ENCODE measurements around the gene LGR6.

The LGR6 gene

GRCh38 chr1:202268032-202268431 lies 74.4 kb downstream of the LGR6 start:
- peak; percentile 96 for DNase-seq

GRCh38 chr1:202268817-202269216 lies 75.2 kb downstream of the LGR6 start:
- DNase-seq, result no peak

GRCh38 chr1:202270871-202271326 lies 77.3 kb downstream of the LGR6 start:
- DNase-seq, result peak; percentile 100

- no peak for DNase-seq
Observed at GRCh38 chr1:202272103-202272845, 78.7 kb downstream of the LGR6 start.

- DNase-seq, result peak; percentile 65
Observed at GRCh38 chr1:202274611-202275010, 81.0 kb downstream of the LGR6 start.

- DNase-seq, result no peak
Observed at GRCh38 chr1:202275061-202275770, 81.6 kb downstream of the LGR6 start.

GRCh38 chr1:202276081-202276715 lies 82.6 kb downstream of the LGR6 start:
- DNase-seq, result no peak

- peak; percentile 87 for DNase-seq
Observed at GRCh38 chr1:202276920-202277319, 83.3 kb downstream of the LGR6 start.

- DNase-seq, result no peak
Observed at GRCh38 chr1:202278751-202279150, 85.2 kb downstream of the LGR6 start.

- DNase-seq, result no peak
Observed at GRCh38 chr1:202279806-202280205, 86.2 kb downstream of the LGR6 start.

- no peak for DNase-seq
Observed at GRCh38 chr1:202280595-202280994, 87.0 kb downstream of the LGR6 start.

- peak; percentile 63 for DNase-seq
Observed at GRCh38 chr1:202281316-202282024, 87.9 kb downstream of the LGR6 start.

GRCh38 chr1:202282025-202282371 lies 88.4 kb downstream of the LGR6 start:
- DNase-seq, result no peak

- DNase-seq, result no peak
Observed at GRCh38 chr1:202282596-202283283, 89.1 kb downstream of the LGR6 start.

- DNase-seq, result peak; percentile 99
Observed at GRCh38 chr1:202283379-202283844, 89.8 kb downstream of the LGR6 start.

GRCh38 chr1:202283991-202284390 lies 90.4 kb downstream of the LGR6 start:
- DNase-seq, result peak; percentile 67

GRCh38 chr1:202285908-202286307 lies 92.3 kb downstream of the LGR6 start:
- DNase-seq, result no peak

- DNase-seq, result no peak
Observed at GRCh38 chr1:202286622-202287097, 93.1 kb downstream of the LGR6 start.

GRCh38 chr1:202287196-202287595 lies 93.6 kb downstream of the LGR6 start:
- no peak for DNase-seq

- DNase-seq, result peak; percentile 99
Observed at GRCh38 chr1:202288177-202288576, 94.6 kb downstream of the LGR6 start.

- DNase-seq, result peak; percentile 65
Observed at GRCh38 chr1:202289009-202289408, 95.4 kb downstream of the LGR6 start.

GRCh38 chr1:202291001-202291400 lies 97.4 kb downstream of the LGR6 start:
- DNase-seq, result peak; percentile 51

Data from NCI-H69 (cell line).